Sigmoid colon (tissue), 3 donors: Measurements from ENCODE around the gene RABGAP1L.

Source experiments
- CTCF ChIP-seq, 4 experiments: fragments of 450-650 bp in 3 of 4; fragments of 200-600 bp in 1 of 4; IDR thresholded peaks; one replicate each; pipeline ENCODE4 v1.5.1; 2016 to 2019; ENCODE audit warnings: antibody characterized with exemption in 4 of 4, mild to moderate bottlenecking in 3 of 4, moderate library complexity in 2 of 4
- POLR2A ChIP-seq, 2 donors: fragments of 450-650 bp; IDR thresholded peaks; one replicate each; pipeline ENCODE4 v1.6.1; 2016; ENCODE audit warnings: antibody characterized with exemption in 2 of 2, mild to moderate bottlenecking in 2 of 2, moderate library complexity in 2 of 2

DNA sequence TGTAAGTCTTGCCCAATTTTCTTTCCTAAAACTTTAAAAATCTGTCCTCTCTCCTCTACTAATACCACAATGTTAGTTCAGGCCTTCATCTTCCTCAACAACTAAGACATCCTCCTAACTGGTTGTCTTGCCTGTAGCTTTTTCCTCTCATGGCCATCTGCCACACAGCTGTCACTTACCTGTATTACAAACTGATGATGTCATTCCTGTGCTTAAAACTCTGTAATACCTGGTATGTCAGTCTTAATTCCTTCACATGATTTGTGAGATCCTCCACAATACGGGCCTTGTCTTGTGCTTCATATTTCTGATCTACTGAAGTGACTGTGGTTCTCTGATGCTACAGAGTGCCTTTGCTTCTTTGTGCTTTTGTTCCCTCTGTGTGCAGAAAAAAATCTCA lies 854.1 kb downstream of the RABGAP1L start:
- TF ChIP-seq CTCF (IDR thresholded peaks at IDR 0.05), result no peak
- TF ChIP-seq POLR2A (IDR thresholded peaks at IDR 0.05), result no peak
